Esophagus muscularis mucosa (tissue), 4 donors: ENCODE data around the gene UBR3. TPM values are rescaled to one million over a fixed set of nuclear protein-coding genes. Genes with fewer than 3 reads are reported as not detected.
A peak's percentile ranks its signal among the peaks of the same experiment; 100 is the strongest.

Experiments used
- DNase-seq: peaks from one replicate; pipeline ENCODE4 v3.0.0-alpha.2; 2017; ENCODE audit errors: extremely low spot score
- H3K27ac ChIP-seq, 4 donors: fragments of 200-600 bp; sonication (generic); replicated peaks in 1 of 4; 1 replicate in 3 of 4; 2 replicates in 1 of 4; pipeline ENCODE4 v1.5.1; 2016 to 2019; ENCODE audit warnings: mild to moderate bottlenecking in 1 of 4
- H3K27me3 ChIP-seq, 4 donors: fragments of 200-600 bp; sonication (generic); one replicate each; pipeline versions ENCODE4 v1.5.1 to v1.6.0; 2016 to 2019
- H3K36me3 ChIP-seq, 4 donors: fragments of 200-600 bp; sonication (generic); one replicate each; pipeline ENCODE4 v1.5.1; 2016 to 2019
- H3K4me1 ChIP-seq, 4 donors: fragments of 200-600 bp; sonication (generic); one replicate each; pipeline ENCODE4 v1.5.1; 2016 to 2019
- H3K4me3 ChIP-seq, 4 donors: fragments of 200-600 bp; sonication (generic); 1 replicate in 2 of 4; 2 replicates in 2 of 4; pipeline ENCODE4 v1.5.1; 2016 to 2019; ENCODE audit warnings: mild to moderate bottlenecking in 4 of 4, moderate library complexity in 1 of 4
- H3K9me3 ChIP-seq, 4 donors: fragments of 200-600 bp; sonication (generic); 1 replicate in 3 of 4; 2 replicates in 1 of 4; pipeline ENCODE4 v1.5.1; 2016 to 2019
- CTCF ChIP-seq, 3 experiments: fragments of 200-600 bp in 2 of 3; fragments of 450-650 bp in 1 of 3; sonication (generic) in 2 of 3; IDR thresholded peaks; one replicate each; pipeline ENCODE4 v1.5.1; 2017 to 2019; ENCODE audit warnings: antibody characterized with exemption in 3 of 3, mild to moderate bottlenecking in 2 of 3, moderate library complexity in 1 of 3
- EP300 ChIP-seq: sonication (generic); formaldehyde crosslinking; IDR thresholded peaks from one replicate; pipeline ENCODE4 v1.6.1; 2017; ENCODE audit warnings: antibody characterized with exemption
- POLR2A ChIP-seq: fragments of 450-650 bp; IDR thresholded peaks from one replicate; pipeline ENCODE4 v1.6.1; 2017; ENCODE audit warnings: antibody characterized with exemption, moderate library complexity, mild to moderate bottlenecking, low read depth
- POLR2AphosphoS5 ChIP-seq, 2 donors: sonication (generic); formaldehyde crosslinking; IDR thresholded peaks; one replicate each; pipeline ENCODE4 v1.6.1; 2017; ENCODE audit warnings: antibody characterized with exemption in 2 of 2
- WGBS: methylation state at CpG from one replicate; pipeline ENCODE4 v1.1.5; 2018; 5-methylcytosine and 5-hydroxymethylcytosine counted together
- intact Hi-C: fragments of 100-400 bp; cut with DNase I; formaldehyde crosslinking; loops from one replicate; pipeline ENCODE4 v1.15.1; 2023
- total RNA-seq, 4 donors: library from RNA; depleted of rRNA; stranded (reverse); fragments of >200 nt; gene quantifications; one replicate each; pipeline versions ENCODE4 v1.1.0 to v1.2.1, GENCODE V29; 2016

UBR3 gene
- total RNA-seq, 4 donors from 2014 or later: 46.1 to 80.2 (median 58.8) TPM

DNA sequence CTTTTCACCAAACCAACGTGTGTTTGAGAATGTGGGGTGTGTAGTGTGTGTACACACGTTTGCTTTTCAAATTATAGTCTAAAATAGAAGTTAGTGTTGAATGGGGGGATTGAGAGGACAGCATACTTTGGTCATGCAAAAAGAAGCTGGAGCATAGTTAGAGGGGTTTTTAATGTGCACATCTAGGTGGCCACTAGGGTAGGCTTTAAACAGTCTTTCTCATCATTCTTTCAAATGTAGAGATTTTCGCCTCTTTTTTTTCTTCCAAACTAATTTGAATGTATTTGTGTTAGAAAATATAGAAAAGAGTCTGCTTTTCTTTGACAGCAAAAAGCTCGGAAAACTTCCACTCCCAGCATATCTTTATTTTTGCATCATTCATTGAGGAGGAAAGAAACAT, 185.5 kb downstream of the UBR3 start:
- H3K27ac ChIP-seq: no peak overlapping the region
- H3K4me1 ChIP-seq: peaks cover 2 to 5% (median 3%) of the 10 kb centered on the region in 4 donors
- no peaks in the 10 kb centered on the region for H3K9me3 ChIP-seq
- peaks cover 0 to 18% (median 7%) of the 10 kb centered on the region in 4 donors for H3K36me3 ChIP-seq
- H3K4me3 ChIP-seq: no peak overlapping the region
- 96% methylated on average over 4 of the region's 4 CpGs for WGBS
- no peak for DNase-seq
- intact Hi-C loops: no loop called here
- TF ChIP-seq EP300: no peak
- TF ChIP-seq CTCF (IDR thresholded peaks at IDR 0.05): no peak
- no peak for TF ChIP-seq POLR2AphosphoS5 (IDR thresholded peaks at IDR 0.05)
- TF ChIP-seq POLR2A: no peak
- H3K27me3 ChIP-seq: no peaks in the 10 kb centered on the region

- intact Hi-C loops: no loop called here
- H3K4me1 ChIP-seq: peaks cover 8 to 13% (median 12%) of the 10 kb centered on the region in 4 donors
- H3K9me3 ChIP-seq: no peaks in the 10 kb centered on the region
- no peak for TF ChIP-seq POLR2AphosphoS5 (IDR thresholded peaks at IDR 0.05)
- no peak for TF ChIP-seq EP300
- TF ChIP-seq POLR2A: no peak
- no peak for TF ChIP-seq CTCF (IDR thresholded peaks at IDR 0.05)
- H3K4me3 ChIP-seq: no peak overlapping the region
- 76% methylated on average over 5 of the region's 5 CpGs for WGBS
- no peak overlapping the region for H3K27ac ChIP-seq
- no peaks in the 10 kb centered on the region for H3K27me3 ChIP-seq
- H3K36me3 ChIP-seq: peaks cover 0 to 18% (median 5%) of the 10 kb centered on the region in 4 donors
- DNase-seq: no peak
These were observed 186.7 kb downstream of the UBR3 start for GRCh38 chr2:170013802-170014551.

GRCh38 chr2:170014769-170015168, 187.5 kb downstream of the UBR3 start:
- Histone ChIP-seq H3K27ac (no peak overlapping the region), H3K9me3 (no peaks in the 10 kb centered on the region), H3K27me3 (no peaks in the 10 kb centered on the region), H3K4me1 (peaks cover 8 to 17% (median 12%) of the 10 kb centered on the region in 4 donors), H3K36me3 (peaks cover 0 to 13% (median 5%) of the 10 kb centered on the region in 4 donors), H3K4me3 (no peak overlapping the region)
- no peak for TF ChIP-seq POLR2A
- TF ChIP-seq EP300: no peak
- no peak for TF ChIP-seq CTCF (IDR thresholded peaks at IDR 0.05)
- TF ChIP-seq POLR2AphosphoS5 (IDR thresholded peaks at IDR 0.05): no peak
- 86% methylated on average over 1 of the region's 1 CpG for WGBS
- no peak for DNase-seq
- intact Hi-C loops: no loop called here

DNA sequence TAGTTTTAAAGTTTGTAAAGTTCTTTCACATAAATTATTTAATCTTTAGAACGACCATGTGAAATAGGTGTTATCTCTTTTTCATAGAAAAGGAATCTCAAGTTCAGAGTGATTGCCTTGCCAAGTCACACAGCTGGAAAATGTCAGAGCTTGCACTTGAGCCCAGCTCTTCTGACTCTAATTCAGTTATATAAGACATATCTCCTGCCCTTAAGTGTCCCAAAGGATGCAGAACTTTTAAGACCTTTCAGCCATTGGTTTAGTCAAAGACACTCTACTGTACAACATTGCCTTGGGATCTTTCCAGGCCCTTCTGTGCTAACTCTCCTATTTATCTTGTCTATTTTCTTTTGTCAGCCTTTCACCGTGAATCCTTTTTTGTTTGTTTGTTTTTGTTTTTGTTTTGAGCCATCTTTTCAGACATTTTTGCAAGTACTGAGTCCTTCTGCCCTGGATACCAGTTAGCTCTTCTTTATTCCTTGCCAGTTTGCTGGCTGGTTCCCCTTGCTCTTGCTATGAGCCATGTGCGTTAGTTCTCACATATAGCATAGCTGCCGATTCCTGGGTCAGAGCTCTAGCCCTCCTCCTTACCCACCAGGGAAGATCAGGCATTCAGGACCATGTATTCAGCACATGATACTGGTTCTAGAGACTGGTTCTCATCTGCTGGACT, 190.7 kb downstream of the UBR3 start:
- intact Hi-C loops: no loop called here
- Histone ChIP-seq H3K27ac (peak overlapping the region in 1 of 4 donors; percentile 34), H3K36me3 (peaks cover 0 to 9% (median 2%) of the 10 kb centered on the region in 4 donors), H3K4me1 (peaks cover 8 to 17% (median 12%) of the 10 kb centered on the region in 4 donors), H3K9me3 (no peaks in the 10 kb centered on the region), H3K4me3 (no peak overlapping the region), H3K27me3 (no peaks in the 10 kb centered on the region)
- DNase-seq: no peak
- no peak for TF ChIP-seq EP300
- TF ChIP-seq POLR2AphosphoS5 (IDR thresholded peaks at IDR 0.05): peak in 1 of 2 donors; percentile 22
- 58% methylated on average over 4 of the region's 4 CpGs for WGBS

GRCh38 chr2:170019060-170019805, 192.0 kb downstream of the UBR3 start:
- no peak for DNase-seq
- Histone ChIP-seq H3K27me3 (no peaks in the 10 kb centered on the region), H3K27ac (no peak overlapping the region), H3K9me3 (no peaks in the 10 kb centered on the region), H3K36me3 (peaks cover 0 to 14% (median 6%) of the 10 kb centered on the region in 4 donors), H3K4me3 (no peak overlapping the region), H3K4me1 (peaks cover 5 to 17% (median 12%) of the 10 kb centered on the region in 4 donors)
- TF ChIP-seq EP300: no peak
- TF ChIP-seq CTCF (IDR thresholded peaks at IDR 0.05): no peak
- TF ChIP-seq POLR2AphosphoS5 (IDR thresholded peaks at IDR 0.05): no peak
- no peak for TF ChIP-seq POLR2A
- WGBS: 93% methylated on average over 5 of the region's 5 CpGs
- intact Hi-C loops: no loop called here
